ENCODE data around the gene MLN.
A peak's percentile ranks its signal among the peaks of the same experiment; 100 is the strongest.

MLN gene

DNA sequence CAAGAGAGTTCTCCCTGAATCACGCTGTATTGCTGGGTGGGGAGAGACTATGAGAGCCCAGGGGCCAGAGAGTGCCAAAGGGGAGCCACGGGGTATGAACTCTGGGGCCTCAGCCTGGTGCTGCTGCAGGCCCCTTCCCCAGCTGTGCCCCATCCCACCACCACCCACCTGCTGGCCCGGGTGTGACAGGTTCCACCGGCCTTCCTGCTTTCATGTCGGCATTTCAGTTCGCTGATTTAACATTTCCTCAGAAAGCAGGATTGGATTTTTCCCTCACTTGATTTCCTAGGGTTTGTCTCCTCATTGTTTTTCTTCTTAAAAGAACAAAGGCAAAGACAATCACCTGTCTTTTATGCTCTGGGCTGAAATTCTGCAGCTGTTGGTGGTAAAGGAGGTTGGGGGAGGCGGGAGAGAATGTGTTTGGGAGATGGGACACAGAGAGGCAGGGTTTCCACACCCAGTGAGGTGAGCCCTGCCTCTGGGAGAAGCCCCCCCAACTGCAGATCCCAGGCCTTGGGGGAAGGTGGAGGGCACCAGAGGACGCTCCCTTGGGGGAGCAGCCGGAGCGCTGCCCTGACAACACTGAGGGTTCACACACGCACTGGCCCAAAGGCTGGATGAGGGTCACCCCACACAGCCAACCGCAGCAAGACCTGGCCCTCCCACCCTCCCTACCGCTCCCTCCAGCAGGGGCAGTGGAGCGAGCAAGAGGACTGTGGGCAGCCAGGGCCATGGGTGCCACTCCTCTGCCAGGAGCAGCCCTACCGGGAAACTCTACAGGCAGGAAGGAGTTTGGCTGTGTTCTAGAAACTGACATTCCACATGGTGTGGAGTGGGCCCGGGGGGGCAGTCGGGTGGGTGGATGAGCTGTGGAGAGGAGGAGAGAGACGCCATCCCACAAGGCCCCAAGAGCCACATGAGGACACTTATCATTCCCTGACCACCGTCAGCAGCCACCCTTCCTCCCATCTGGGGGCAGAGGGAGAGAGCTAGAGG, 10.5 kb upstream of the MLN start:
- no peak for DNase-seq

DNA sequence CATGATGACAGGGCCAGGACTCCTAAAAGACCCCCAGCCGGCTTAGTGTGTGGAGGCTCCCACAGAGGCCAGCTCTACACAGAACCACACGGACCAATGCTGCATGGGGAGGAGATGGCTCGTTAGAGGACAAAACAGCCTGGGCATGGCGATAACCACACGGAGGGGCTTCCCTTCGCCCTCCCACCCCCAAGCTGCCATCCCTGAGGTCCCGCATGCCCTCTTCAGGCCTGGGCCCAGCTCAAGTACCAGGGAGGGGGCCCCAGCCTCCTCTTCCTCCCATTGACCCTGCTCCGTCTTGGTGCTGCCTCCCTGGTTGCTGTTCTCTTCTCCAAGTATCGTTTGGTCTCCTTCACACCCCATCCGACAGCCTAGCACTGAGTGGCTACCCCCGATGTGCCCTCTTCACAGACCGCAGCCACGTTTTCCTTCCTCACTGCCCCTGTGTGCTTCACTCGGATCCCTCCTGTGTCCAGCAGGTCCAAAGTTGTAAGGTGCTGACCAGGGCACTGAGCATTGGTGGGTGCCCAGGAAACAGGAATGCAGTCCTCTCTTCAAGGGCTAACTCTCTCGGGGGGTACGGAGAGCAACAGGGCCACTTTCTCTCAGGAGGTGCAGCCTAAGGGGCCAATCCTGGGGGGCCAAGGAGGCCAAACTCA, 9.6 kb upstream of the MLN start:
- DNase-seq, result no peak

DNA sequence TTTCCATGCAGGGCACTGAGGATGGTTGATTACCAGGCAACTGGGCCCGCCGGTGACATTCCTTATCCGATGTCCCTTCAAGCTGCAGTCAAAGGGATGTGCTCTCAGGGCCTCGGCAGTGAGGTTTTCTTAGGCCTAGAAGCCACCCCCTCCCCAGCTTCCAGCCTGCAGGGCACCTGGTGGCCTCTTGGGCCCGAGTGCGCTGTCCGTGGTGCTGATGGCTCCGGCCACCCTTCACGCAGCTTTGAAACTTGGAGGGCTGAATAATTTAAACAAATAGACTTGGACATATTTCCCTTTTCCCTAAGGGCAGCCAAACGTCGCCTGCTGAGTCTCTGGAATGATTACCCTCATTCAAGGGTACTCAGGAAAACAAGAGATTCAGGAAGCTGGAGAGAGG, 8.9 kb upstream of the MLN start:
- DNase-seq, result peak; percentile 45

DNA sequence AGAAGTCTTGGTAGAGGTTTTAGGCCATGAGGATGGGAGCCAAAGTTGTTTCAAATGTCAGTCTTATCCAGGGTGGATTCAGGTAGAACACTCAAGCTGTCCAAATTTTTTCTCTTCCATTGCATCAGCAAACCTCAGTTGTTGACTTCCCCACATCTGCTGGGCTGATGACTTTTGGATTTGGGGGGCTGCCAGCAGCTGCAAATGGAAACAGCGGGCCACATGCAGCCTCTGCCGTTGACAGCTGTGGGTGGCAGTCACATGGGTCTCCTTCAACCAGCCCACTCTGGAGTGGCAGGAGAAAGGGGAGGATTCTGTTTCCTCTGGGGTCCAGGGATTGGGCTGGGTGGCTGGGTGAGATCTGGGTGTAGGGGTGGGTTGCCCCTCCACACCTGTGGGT, 5.8 kb upstream of the MLN start:
- no peak for DNase-seq

DNA sequence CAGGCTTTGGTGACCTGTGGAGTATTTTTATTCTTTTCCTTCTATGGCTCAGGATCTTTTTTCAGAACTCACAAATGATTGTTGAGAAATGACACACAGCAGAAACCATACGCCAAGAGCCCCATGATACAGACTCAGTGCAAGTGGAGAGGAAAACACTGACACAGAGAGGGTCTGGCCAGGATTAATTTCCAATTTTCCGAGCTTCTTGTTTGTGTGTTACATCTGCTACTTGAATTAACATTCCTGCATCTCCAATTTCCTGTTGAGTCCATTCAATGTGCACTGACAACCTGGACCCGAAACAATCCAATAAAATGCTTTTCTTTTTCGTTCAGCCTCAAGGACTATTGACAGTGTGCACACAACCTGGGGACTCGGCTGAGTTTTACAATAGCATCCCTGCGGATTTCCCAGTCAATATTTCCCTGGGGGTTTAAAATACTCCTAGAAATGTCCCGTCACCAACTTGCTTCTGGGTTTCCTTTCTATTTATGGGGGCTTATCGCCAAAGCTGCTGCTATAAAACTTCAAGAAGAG, 4.9 kb upstream of the MLN start:
- no peak for DNase-seq

DNA sequence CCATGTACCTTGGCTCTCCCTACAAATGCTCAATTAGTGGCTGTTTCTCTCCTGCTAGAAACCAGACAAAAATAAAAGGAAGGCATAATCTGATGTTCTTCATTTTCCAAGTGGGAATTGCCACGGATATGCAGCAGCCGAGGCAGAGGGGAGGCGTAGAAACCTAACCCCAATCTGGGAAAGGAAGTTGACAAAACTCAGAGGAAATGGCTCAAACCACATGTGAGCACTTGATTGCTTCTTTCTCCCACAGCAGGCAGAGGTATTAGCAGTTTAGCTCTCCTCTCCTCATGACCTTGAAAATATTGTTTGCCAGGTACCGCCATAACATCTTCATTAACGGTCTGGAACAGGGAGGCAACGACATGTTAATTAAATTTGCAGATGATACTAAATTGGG, 3.8 kb upstream of the MLN start:
- no peak for DNase-seq

DNA sequence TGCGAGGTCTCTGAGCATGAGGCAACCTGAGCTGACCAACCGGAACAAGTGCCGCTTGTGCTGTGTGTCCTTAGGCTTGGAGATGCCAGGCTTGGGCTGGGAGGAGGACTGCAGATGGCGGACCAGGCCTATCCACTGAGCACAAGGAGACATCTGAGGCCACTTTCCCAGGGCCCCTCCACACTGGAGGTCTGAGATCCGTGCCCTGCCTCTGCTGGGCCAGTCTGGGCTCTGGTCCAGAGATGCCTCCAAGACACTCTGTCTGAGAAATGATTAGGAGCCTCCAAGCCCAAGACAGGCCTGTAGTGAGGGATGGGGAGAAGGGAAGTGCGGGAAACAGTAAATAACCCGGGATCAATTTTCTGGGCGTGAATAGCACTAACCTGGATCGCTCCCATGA, 3.0 kb upstream of the MLN start:
- no peak for DNase-seq

DNA sequence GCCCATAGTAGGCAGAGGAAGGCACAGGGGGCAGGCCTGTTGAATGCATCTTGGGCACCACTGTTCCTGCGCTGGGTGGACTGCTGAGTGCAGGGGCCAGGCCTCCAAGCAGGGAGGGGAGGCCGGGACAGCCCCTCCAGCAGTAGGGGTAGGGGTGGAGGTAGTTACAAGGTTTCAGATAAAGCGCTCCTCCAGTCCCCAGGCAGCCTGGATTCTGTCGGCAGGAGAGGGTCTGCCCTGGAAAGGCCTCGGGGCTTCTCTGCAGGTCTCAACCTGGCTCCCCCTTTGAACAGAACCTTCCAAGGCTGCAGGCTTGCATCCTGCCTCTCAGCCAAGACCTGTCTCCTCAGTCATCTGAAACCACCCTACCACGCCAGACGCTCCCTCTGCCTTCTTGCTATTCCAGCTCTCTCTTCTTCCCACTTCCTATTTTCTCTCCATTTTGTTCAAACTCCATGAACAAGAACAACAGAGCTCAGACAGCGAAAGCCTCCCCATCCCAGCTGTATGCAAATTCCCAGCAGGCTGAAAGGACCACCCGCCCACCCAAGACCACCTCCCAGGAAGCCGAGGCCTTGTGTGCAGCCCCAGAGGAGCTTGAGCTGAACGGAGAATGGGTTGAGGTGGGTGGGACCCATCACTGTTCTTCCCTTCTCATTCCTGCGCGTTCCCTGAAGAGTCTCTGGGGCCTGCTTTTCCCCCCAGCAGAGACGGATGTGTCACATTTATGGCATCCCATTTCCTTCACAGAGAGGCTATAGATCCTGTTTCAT, 1.4 kb downstream of the MLN start:
- no peak for DNase-seq

DNA sequence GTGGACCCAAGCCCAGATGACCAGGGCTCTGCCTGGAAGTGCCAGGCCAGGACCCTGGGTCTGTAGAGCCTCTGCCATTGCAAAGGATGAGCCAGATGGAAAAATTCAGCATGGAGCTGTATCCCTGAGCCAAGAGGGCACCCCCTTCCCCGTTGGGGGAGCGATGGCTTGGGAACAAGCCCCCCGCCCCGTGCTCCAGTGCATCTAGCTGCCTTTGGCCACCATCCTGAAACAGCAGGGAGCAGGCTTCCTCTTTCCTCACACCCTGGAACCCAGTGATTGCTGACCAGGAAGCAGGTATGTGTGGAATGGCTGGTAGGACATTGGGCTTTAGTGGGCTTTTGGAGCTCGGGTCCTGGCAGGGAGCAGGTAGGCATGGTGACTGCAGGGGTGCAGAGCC, 2.2 kb downstream of the MLN start:
- no peak for DNase-seq

DNA sequence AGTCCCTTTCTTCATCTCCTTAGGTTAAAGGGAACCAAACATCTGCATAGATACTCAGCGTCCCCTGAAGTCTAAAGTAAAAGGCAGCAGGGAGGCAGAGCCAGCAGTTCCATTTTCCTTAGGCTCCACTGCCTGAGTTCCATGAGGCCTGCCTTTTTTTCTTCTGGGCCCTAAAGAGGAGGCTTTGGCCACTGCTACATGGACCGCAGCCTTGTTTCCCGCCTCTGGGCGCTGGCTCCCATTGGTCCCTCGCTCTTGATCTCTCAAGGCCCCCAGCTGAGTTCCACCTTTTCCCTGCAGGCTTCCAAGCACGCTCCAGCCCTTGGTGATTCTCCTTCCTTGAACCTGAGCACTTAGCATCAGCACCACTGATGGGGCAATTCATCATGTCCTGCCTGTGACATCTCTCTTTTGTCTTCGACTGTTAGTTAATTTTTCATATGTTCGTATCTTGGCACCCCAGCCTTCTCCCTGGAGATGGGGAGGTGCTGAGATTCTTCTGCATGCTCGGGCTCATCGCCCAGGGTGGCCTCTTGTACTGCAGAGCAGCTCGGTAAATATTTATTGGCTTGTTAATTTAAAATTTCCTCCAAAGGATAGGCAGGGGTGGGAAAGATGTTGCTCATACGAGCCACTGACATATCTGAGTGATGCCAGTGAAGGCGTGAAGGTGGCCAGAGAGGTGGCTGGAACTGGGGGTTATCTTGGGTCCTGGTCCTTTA, 3.4 kb downstream of the MLN start:
- no peak for DNase-seq

DNA sequence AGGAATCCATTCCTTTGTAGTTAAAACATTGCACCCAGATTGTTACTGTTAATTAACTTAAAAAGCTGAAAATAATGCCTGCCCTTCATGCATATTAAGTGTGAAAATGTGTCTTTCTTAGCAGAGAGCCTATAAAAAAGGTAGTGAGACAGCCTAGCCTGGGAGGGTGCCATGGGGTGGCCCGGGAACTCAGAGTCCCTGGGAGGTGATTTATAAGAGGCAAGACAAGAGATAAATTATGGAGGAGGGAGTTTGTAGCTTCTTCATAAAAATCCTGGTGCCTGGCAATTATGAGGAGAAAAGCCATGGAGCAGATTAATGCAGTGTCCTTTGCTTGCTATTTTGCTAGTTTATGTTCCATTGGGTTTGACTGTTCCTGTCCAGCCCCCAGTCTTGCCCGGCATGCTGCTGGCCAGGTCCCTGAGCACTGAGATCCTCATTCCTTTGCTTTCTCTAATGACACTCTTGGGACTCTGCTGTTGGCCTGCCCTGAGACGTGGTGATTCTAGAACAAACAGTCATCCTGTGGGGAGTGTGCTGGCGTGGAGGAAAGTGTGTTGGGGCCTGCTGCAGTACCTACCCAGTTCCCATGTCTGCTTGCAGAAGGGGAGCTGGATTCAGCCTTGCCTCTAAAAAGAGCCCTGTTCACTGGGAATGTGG, 4.2 kb downstream of the MLN start:
- no peak for DNase-seq

DNA sequence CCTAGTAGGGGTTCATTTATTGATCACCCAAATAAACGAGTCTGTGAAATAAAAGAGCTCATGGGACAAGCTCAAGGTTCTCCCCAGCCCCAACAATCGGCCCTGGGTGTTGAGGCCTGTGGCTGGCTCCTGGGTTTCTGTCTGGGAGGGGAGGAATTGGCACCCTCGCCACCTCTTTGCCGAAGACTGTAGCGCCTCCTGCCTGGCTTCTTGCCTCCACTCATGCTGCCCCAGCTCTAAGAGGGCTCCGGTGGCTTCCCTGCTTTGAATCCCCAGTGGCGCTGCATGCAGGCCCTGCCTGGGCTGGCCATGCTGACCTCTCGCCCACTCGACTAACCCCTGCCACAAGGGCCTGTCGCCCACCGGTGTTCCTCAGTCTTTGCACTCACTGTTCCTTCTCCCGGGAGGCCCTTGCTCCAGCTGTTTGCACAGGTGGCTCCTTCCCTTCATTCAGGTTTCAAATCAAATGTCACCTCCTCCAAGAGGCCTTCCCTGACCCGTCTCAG, 5.4 kb downstream of the MLN start:
- DNase-seq, result no peak

DNA sequence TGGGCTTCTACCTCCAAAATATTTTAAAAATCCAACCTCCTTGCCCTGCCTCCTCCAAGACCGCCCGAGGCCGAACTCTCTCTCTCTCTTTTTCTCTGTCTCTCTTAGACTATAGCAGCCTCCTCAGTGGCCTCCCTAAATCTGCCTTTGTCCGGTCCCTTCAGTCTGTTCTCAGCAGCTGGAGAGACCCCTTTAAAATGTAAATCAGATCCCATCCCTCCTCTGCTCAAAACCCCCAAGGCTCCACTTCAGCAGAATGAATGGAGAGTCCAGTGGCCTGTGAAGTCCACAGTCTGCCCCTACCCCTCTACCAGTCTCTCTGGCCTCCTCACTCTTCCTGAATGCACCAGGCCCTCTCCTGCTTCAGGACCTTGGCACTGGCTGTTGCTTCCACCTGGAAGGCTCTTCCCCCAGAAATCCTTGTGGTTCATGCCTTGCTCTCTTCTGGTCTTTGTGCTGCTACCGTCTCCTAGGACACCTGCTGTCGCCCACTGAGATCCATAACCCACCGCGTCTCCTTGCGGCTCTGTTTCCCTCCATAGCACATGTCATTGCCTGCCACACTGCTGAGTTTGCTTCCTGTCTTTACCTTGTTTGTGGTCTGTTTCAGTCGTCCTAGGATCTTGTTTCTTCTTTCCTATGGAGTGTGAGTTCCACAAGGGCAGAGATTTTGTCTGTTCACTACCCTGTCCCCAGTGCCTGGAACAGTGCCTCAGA, 6.0 kb downstream of the MLN start:
- no peak for DNase-seq

DNA sequence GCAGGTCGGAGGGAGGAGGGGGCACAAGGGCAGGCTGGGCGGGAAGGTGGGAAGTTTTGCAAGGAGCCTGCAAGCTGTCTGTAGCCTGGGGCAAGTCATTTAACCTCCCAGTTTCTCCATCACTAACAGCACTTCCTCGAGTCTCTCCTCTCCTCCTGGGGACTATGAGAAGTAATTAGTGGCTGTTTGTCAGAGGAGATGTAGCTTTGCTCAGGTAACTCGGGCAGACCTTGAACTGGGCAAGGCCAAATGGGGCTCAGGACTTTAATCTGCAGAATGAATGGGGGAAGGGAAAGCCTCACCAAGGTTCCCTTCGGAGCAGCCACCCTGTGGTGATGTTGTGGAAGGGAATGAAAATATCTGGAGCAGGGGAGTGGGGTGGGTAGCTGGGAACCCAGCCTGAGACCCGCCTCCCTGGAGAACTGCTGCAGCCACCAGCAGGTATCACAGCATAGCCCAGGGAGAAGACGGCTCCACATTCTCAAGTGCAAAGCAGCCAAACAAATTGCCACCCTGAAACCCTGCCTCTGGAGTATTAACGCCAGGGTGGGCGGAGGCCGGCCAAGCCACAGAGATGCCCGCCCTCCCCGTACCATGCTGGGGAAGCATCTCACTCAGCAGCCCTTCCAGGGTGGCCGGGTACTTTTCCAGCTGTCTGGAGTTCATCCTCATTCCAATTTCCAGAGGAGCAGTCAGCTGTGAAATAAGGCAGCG, 8.7 kb downstream of the MLN start:
- DNase-seq, result no peak

DNA sequence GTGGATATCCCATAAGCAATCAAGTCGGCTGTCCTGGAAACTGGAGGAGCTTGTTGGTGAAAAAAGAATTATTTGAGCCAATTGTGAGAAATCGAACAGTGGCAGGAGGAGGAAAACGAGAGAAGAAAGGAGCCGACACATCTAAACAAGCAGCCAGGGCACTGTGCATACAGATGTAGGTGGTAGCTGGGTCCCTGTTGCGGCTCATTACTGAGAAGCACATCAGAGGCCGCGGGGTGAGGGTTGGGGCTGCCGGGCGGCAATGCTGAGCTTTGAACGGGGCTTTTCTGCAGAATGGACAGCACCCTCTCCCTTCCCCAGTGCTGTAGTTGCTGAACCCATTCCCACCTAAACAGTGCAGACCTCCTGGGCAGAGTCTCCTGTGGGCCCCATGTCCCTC, 10.8 kb downstream of the MLN start:
- no peak for DNase-seq

DNA sequence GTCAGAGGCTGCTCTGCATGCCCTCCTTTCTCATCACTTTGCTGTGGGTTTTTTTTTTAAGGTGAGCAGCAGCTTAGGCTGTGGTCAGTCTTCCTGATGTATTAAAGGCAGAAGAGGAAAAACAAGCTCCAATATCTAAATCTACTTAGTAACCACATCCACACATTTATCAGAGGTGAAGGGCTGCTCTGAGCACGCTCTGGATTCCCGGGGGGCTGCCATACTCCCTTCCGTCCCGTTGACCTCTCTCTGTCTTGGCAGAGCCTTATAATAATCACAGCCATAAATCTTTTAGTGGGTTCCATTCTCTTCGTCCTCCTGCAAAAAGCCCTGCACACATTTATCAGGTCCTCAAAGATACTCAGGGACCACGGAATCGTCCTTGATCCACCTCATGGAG, 12.2 kb downstream of the MLN start:
- no peak for DNase-seq

DNA sequence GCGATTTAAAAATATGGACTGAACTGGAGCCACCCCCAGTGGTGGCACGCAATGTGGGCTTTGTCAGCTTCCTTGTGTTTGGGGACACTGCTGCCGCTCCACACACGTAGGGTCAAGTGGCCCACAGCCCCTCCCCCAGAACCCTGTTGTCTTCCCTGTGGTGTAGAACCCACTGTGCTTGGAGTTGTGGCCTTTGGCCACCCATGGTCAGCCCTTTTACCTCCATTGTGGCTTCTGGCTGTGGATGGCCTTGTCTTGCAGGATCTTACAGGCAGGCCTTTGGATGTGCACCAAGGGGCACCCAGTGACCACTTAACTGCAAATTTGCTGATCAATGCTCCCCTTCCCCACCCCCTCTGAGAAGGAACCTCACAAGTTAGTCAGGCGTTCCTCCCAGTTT, 12.9 kb downstream of the MLN start:
- DNase-seq, result no peak

DNA sequence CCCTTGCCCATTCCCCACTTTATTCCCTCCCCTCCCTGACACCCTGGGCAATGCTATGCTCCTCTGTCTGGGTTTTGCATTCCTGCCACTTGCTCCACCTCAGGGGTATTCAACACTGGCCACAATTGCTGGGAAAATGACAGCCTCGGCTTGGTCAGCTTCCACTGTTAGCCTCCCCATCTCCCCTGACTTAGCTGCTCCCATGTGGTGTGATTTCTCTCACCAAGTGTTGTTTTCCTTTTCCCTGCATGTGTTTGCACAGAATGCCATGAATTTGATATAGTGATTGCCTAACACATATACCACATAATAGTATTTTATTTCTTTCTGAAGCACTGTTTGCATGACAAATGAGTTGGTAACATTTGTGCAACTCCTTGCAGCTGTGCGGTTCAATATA, 13.4 kb downstream of the MLN start:
- no peak for DNase-seq

DNA sequence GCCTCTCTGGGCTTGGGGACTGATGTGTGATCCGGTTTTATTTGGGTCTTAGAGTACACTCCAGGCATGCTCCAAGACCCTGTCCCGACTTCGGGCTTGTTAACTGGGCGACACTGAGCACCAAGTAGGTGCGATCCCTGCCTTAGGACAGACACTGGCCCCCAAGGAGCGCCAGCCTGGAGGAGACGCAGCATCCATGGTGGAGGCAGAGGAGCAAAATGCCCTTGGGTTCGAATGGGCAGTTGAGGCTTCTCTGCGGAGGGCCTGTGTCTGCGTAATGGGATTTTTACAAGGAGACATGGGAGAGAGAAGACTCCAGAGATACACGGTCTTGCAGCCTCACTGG, 14.3 kb downstream of the MLN start:
- no peak for DNase-seq

DNA sequence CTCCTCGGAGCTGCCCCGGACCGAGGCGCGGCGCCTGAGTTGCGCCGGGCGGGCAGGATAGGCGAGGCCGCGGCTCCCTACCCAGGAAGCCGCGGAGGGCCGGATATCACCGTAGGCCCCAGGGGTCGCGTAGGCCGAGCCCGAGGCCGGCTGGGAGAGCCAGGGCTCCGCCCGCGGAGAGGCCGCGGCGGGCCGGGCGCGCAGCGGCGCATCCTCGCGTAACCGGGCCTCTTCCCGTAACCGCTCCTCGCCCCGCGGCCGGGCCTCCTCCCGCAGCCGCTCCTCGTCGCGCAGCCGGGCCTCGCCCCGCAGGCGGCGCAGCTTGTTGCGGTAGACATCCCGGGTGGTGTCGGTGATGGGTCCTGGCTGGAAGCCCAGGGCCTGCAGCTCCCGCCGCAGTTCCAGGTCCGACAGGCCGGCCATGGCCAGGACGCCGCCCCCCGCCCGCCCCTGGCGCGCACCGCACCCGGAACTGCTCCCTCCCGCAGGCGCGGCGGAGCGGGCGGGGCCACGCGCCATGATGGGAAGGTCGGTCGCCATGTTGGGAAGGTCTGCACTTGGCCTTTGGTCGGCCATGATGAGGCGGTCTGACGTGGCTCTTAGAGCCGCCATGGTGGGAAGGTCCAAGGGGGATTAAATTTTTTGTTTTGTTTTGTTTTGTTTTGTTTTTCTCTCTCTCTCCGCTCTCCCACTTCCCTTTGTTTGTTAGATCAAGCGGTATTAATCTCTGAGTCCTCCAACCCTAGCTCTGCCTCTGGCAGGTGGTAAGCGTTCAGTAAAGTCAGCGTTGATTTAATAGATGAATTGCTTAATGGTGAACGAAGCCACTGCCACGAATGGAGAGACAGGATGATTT, 14.9 kb downstream of the MLN start, which contains the start of gene LEMD2:
Gene LEMD2, minus strand, starts transcription at position 437 of the 856 bp plus-strand sequence. Its CDS starts 14 bp downstream, at position 423.
- peak; percentile 97 for DNase-seq
